ENCODE data around the gene MAPK4.
"Not testable (repeated sequence)": the region's sequence is repeated elsewhere in the genome, so short reads cannot be mapped to it uniquely, and the experiment has no call there.

MAPK4 gene

DNA sequence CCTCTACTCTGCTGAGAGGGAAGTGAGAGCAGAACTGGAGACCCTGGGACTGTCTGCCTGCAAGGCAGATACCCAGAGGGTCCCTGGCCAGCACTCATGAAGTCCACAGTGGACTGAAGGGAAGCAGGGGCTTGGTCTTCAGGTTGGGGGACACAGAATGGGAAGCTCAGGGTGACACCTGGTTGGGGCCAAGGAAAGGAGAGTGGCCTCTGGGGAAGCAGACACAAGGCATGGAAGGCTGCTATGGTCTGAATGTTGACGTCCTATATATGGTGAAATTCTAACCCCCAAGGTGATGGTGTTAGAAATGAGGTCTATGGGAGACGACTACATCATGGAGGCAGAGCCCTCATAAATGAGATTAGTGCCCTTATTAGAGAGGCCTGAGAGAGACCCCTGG, 190.7 kb downstream of the MAPK4 start:
- no peak for DNase-seq (ENCODE audit: low read depth)

DNA sequence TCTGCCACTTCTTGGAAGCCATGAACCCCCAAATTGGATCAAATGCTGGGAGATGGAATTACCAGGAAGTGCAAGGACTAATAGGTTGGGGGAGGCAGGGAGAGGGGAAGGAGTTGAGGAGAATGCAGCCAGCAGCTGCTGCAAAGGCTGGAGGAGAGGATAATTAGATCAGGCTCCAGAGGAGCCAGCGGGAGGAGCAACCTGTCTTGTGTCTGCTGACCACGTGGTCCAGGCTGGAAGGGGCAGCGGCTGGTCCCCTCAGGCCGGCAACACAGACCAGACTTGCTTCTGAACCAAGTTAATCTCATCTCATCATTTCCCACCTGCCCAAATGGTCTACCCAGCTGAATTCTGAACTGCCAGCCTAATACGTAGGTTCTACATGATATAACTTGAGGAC, 191.6 kb downstream of the MAPK4 start:
- no peak for DNase-seq (ENCODE audit: low read depth)

DNA sequence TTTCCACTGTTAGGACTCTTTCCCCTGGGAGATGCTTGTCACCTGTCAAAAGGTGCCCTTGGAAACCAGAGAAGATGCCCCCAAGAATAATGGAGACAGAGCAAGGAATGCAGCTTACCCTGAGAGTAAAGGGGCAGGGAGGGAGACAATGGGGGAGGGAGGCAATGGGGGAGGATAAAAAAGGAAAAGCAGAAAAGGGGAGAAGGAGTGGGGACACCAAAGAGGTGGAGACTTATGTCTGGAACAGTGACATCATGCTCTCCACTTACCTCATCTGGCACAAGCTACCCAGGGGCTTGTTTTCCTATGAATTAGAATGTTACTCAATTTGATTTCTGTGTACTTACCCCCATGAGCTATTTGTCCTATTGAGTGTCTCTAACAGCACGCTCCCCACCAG, 192.1 kb downstream of the MAPK4 start:
- DNase-seq (ENCODE audit: low read depth), result no peak

DNA sequence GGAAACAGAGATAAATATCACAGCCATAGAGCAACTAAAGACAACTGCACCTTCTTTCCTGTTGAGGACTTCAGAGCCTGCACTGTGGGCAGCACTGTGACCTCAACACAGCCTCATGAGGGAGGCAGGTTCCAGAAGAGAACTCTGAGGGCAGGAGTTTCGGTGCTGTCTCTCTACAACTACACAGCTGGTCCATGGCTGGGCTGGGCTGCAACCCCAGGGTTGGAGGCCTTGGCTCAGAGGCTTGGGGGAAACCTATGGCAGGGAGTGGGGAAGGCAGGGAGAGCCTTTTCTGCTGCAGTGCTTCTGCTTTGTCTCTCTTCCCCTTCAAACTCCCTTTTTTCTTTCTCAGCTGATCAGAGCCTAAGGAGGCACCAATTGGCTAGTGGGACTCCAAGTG, 193.4 kb downstream of the MAPK4 start:
- no peak for DNase-seq (ENCODE audit: low read depth)

DNA sequence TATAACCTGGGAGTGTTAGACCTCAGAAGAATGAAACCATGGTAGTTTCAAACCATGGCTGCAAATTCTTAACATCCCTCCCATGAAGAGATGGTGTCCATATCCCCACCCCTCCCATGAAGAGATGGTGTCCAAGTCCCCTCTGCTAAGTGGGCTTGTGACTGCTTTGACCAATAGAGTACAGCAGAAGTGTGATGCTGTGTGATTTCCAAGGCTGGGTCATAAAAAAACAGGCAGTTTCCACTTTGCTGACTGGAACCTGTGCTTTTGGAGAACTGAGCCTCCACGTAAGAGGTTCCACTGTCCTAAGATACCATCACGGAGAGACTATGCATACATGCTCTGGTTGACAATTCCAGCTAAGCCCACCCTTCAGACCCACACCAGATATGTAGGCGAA, 194.4 kb downstream of the MAPK4 start:
- DNase-seq (ENCODE audit: low read depth), result no peak

DNA sequence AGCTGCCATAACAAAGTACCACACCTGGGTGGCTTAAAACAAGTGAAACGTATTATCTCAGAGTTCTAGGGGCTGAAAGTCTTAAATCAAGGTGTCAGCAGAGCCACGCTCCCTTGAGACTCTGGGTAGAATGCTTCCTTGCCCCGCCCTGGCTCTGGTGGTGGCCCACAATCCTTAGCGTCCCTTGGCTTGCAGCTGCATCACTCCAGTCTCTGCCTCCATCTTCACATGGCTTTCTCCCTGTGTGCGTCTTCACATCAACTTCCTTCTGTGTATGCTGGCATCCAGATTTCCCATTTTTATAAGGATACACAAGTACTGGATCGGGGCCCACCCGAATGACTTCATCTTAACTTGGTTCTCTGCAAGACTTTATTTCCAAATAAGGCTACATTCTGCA, 197.5 kb downstream of the MAPK4 start:
- DNase-seq (ENCODE audit: low read depth), result no peak

DNA sequence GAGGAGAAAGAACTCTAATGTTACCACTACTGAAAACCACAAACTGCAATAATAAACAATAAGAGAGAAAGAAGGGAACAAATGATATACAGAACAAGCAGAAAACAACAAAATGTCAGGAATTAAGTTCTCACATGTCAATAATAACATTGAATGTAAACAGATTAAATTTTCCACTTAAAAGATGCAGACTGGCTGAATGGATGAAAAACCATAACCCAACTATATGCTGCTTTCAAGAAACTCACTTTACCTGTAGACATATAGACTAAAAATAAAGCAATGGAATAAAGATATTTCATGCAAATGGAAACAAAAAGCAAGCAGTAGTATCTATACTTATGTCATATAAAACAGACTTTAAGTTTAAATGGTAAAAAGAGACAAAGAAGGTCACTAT, 209.6 kb downstream of the MAPK4 start:
- no peak for DNase-seq (ENCODE audit: low read depth)

DNA sequence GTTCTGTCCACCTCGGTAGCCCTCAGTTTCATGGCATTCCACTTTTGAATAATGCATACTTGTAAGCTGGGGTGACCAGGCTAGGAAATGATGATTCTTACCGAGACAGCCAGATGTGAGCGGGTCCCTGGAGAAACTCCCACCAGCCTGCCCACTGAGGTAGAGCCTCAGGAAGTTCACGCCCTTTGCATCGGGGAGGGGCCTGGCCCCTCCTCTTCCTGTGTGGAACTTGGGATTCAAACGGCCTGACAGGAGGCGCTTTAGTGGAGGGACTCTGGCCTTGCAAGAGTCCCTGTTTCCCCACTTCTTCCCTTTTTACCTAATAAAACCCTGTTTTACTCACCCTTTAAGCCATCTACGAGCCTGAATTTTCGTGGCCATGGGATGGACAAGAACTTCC, 215.3 kb downstream of the MAPK4 start:
- DNase-seq (ENCODE audit: low read depth), result no peak

DNA sequence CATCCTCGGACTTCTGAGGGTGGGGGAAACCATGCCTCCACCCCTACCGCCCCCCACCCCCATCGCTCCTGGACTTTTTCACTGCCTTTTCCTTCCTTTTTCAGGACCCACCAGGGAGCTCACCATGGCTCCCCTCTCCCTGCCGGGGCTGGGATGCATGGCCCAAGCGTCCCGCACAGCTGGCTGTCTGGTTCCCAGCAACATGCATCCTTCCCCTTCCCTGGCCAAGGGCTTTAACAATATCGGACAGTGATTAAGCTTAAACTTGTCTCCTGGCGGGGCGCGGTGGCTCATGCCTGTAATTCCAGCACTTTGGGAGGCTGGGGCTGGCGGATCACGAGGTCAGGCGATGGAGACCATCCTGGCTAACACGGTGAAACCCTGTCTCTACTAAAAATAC, 215.8 kb downstream of the MAPK4 start:
- DNase-seq (ENCODE audit: low read depth), result no peak

DNA sequence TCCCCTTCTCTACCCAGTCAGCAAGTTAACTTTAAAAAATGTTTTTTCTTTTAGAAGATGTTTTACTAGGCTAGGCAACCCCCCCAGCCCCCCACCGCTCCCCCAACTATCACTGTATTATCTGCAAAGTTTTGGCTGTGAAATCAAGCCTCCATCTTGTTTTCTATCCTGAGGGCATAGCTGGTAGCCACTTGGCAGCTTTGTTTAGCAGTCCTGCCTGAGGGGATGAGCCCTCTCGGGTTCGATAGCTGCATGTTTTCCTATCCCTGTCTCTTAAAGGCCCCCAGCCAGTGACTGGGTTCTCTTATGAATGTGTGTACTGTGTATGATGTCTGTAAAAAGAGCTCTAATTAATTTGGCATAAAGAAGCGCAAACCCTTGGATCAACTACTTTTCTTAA, 216.5 kb downstream of the MAPK4 start:
- DNase-seq (ENCODE audit: low read depth), result no peak

DNA sequence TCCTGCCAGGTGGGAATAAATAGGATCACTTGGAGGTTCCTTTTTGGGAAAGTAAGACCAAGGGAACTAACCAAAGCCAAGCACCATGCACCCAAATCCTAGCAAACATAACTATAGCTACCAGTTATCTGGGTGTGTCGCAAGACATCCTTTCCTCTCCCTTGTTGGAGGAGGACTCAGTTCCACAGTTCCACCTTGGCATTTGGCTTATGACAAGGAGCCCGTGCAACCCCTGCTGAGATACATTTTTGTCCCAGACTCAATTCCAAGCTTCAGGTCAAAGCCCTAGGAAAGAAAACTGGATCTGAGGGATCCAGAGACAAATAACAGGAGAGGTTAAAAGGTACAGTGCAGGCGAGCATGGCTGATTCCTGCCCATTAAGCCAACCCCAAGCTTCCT, 219.1 kb downstream of the MAPK4 start:
- DNase-seq (ENCODE audit: low read depth), result not testable (repeated sequence)

Measured in HS-27A (cell line).